ENCODE results near the gene CLEC16A.

Gene CLEC16A

DNA sequence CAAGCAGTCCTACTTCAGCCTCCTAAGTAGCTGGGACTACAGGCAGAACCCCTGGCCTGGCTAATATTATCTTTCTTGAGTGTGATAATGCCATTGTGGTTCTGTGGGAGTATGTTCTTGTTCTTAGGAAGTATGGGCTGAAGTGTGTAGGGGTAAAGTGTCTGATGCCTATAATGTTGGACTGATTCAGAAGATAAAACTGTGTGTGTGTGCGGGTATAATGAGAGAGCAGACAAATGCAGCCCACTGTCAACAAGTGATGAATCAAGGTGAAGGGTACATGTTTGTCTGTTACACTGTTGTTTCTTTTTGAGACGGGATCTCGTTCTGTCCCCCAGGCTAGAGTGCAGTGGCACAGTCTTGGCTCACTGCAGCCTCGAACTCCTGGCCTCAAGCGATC is 127.5 kb downstream of the CLEC16A start:
- no peak for DNase-seq

GRCh38 chr16:11072420-11073153 is 128.2 kb downstream of the CLEC16A start:
- DNase-seq: no peak

DNA sequence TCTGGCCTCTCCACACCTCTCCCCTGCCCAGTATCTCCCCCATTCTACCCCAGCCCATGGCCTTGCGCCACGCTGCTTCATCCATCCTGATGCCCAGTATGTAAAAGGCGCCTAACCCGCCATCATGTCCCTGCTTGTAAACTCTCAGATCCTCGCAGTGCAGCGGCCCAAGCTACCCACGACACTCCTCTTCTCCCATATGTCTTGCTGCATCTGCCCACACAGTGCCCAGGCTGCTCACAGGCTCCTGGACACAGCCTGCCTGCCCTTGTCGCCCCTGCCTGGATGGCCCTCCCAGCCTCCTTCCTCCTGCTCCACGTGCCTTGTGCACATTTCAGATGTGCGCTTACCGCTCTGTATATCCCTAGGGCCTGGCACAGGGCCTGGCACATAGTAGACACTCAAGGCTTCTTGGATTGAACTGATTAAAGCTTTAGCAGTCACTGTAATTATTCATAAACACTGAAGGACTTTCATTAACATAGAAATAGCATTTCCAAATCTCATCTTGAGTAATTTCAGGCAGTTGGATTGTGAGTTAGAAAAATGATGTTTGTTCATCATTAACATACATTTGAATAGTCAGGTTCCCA is 129.1 kb downstream of the CLEC16A start:
- no peak for DNase-seq

GRCh38 chr16:11074131-11074530 is 129.8 kb downstream of the CLEC16A start:
- DNase-seq: no peak

DNA sequence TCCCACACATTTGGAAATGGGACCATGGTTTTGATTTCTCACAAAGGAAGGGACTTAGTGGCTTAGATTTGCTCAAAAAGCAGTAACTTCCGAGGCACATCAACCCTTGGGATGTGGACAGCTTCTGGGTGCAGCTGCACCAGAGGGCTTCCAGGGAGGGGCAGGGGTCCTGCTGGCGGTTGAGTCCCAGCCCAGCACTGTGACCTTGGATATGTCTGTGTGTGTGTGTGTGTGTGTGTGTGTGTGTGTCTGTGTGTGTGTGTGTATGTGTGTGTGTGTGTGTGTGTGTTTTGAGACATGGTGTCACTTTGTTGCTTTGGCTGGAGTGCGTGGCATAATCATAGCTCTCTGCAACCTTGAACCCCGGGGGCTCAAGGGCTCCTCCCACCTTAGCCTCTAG is 130.8 kb downstream of the CLEC16A start:
- no peak for DNase-seq

GRCh38 chr16:11076259-11077018 is 132.1 kb downstream of the CLEC16A start:
- no peak for DNase-seq

- DNase-seq: no peak
Measured at GRCh38 chr16:11078812-11079459, 134.6 kb downstream of the CLEC16A start.

DNA sequence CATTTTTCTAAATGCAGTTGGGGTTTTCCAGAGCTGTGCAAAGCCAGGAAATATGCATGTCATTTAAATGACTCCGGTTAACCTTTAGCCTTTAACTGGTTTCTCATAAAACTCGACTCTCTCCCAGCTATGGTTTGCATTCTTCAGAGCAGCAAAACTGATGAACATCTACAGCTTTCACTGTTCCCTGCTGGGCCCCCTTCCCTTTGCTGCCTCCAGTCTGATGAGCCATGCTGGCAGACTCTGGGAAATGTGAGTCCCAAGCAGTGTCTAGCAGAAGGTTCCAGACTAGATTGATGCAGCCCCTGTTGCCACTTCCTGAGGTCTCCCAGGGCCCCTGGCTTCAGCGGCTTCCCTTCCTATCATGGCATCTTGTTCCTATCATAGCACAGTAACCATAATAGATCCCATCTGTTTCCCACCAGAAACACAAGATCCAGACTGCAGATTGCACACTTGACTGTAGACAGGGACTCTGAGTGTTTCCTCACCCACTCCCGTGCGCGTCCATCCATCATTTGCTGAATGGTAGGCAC is 135.4 kb downstream of the CLEC16A start:
- DNase-seq: no peak

GRCh38 chr16:11080327-11080967 is 136.1 kb downstream of the CLEC16A start:
- no peak for DNase-seq

DNA sequence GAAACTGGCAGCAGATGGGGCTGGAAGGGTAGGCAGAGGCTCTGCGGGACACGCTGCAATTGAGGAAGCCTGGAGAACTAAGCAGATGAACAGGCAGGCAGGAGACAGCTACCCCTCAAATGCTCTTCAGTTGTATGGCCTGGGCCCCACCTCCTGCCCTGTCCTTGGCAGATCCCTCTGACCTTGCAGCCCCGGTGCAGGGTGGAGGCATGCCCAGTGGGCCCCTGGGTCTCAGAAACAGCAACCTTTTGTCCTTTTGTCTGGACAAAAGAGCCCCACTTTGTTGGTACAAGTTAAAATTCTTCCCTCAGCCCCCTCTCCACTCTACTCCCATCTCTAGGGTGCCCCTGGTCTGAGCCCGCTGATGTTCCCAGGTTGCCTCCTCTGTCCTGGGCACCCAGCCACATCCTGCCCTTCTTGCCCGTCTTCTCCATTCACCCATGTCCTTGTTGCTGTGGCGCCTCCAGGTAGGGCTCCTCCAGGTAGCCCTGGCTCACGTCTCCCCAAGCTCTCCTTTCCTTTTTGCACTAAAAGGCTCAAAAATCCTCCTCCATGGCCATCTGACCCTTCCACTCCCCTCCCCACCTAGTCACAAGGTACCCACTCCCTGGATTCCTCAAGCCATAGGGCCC is 136.8 kb downstream of the CLEC16A start:
- no peak for DNase-seq

DNA sequence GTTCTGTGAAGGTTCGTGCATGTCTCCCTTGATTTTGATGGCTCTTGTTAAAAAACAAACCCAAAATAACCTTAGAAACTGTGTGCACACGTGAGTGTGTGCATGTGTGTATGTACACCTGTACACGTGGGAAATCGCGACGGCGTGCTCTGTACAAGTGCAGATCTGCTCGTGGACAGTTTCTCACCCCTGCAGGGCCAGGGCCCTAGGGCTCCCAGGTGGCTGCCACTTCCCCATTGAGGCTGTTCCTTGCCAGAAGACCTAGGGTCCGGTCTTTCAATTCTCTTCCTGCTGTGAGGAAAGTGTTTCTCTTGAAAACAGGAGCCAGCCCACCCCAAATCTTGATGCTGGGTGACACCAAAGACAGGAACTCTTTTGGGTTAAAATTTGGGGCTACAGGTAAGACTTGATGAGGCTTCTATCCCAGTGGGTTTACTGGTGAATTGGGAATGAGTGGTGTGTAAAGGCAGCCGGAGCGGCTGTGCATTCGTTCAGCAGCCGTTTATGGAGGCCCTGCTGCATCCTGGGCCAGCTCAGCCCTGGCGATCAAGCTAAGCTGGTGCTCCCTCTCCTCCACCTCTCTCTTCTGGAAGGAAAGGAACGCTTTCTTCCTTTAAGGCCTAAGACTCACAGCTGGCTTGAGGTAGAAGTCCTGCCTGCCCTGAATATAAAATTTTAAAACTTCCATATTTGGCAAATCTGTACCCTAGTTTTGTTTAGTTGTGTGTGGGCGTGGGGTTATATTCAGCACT is 137.9 kb downstream of the CLEC16A start:
- no peak for DNase-seq

DNA sequence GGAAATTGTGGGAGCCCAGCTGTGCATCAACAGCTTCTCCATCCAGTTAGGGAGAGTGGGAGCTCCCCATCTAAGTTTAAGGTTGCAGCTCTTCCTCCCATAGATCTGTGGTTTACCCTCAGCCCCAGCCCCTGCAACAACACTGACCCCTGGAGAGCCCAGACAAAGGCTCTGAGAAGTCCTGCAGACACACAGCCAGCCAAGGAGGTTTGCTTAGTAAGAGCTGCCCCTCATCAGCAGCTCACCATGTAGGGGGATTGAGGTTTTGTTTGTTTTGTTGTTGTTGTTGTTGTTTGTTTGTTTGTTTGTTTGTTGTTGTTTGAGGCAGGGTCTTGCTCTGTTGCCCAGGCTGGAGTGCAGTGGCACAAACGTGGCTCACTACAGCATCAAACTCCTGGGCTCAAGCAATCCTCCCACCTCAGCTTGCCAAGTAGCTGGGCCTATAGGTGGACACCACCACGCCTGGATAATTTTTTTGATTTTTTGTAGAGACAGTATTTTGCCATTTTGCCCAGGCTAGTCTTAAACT is 138.6 kb downstream of the CLEC16A start:
- DNase-seq: no peak

DNA sequence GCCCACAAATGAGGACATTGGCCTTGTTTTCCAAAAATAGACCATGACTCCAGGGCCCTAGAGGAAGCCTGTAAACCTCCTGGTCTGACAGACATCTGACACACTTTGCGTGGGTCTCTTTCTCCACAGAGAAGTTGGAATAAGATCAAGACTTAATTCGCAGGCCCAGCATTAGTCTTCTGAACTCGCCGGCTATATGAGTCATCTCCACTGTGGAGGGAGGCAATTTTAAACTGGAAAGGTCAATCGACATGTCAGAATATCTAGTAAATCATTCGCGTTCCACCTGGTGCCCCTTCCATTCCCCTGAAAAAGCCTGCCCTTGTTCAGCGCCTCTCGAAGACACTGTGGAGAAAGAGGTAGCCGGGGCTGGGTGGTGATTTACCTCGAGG is 140.1 kb downstream of the CLEC16A start:
- DNase-seq: no peak

- no peak for DNase-seq
Measured at GRCh38 chr16:11084876-11085485, 140.6 kb downstream of the CLEC16A start.

- DNase-seq: no peak
Measured at GRCh38 chr16:11085916-11086315, 141.6 kb downstream of the CLEC16A start.

GRCh38 chr16:11087691-11088073 is 143.3 kb downstream of the CLEC16A start:
- no peak for DNase-seq

GRCh38 chr16:11088074-11088730 is 143.8 kb downstream of the CLEC16A start:
- DNase-seq: no peak

GRCh38 chr16:11088831-11089230 is 144.5 kb downstream of the CLEC16A start:
- no peak for DNase-seq

DNA sequence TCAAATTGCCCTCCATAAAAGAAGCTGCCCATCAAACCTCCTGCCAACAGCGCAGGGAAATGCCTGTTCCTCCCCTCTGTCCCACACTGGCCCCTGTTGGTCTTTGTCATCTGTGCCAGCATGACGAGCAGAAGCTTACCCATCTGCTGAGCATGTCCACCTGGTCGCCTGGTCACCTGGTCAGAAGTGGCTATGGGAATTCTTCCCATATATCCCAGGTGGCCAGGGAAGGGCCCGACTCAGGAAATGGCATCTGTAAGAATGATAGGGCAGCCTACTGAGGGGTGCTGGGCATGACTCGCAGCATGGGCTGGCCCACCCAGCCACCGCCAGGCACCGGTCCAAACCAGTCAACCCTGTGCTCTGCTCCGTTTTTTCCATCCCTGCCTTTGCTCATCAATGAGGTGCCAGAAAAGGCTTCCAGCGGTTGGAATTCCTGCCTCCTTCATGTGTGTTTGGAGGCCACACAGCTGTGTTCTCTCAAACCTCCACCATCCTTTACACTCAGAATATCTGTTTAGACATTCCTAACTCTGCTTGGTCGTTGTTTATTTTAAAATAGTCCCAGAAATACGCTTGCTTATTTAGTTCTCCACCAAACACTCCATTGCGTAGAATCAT is 145.2 kb downstream of the CLEC16A start:
- no peak for DNase-seq

DNA sequence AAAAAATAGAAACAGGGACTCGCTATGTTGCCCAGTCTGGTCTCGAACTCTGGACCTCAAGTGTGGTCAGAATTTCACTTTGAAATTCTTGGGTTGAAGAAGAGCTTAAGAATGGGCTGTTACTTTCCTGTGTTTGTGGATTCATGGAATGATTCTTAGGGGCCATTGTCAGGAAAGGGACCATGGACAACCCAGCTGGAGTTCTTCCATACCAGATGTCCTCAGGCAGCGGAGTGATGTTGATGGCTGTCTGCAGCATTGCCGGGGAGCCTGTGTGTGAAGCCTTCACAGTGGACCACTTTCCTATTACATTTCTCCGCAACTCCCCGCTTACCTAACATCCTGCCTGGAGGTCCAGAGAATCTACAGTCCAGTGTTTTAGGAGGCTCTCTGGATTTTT is 145.9 kb downstream of the CLEC16A start:
- no peak for DNase-seq
